ENCODE data around the gene KIAA0232.
"Not testable (repeated sequence)": the region's sequence is repeated elsewhere in the genome, so short reads cannot be mapped to it uniquely, and the experiment has no call there.

Gene KIAA0232

DNA sequence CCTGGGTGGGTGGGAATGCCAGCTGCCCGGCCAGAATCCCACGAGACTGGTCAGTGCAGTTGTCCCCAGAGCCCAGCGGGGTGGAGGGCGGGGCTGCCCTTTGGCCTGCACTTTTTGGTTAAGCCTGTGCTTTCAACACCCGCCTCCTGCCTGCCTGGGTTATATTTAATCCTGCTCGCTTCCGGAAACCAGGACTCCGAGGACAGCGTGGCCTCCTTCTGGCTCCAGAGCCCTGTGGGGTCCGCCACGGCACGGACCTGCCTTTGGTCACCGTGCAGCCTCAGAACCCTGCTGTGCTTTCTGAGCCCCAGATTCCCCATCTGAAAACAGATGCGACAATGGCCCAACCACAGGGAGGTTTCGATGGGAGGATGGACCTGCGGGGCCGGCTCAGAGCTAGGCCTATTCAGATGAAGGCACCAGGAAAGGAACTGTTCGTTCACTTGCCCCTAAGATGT lies 29.4 kb upstream of the KIAA0232 start:
- DNase-seq, result no peak
- no peak for TF ChIP-seq CTCF (IDR thresholded peaks at IDR 0.05)
- Histone ChIP-seq H3K4me3 (no peak overlapping the region), H3K4me1 (peaks cover 0 to 19% (median 10%) of the 10 kb centered on the region in 4 donors), H3K27me3 (no peaks in the 10 kb centered on the region), H3K27ac (no peak overlapping the region), H3K36me3 (no peaks in the 10 kb centered on the region), H3K9me3 (no peaks in the 10 kb centered on the region)
- intact Hi-C loops (cut with DNase I; ENCODE audit: low total_unique reads), result no loop called here

GRCh38 chr4:6753891-6754290 lies 28.6 kb upstream of the KIAA0232 start:
- peaks cover 0 to 13% (median 6%) of the 10 kb centered on the region in 4 donors for H3K4me1 ChIP-seq
- no peaks in the 10 kb centered on the region for H3K9me3 ChIP-seq
- no peak for TF ChIP-seq CTCF (IDR thresholded peaks at IDR 0.05)
- H3K27ac ChIP-seq, result no peak overlapping the region
- no peaks in the 10 kb centered on the region for H3K27me3 ChIP-seq
- DNase-seq, result no peak
- intact Hi-C loops (cut with DNase I; ENCODE audit: low total_unique reads), result no loop called here
- no peak overlapping the region for H3K4me3 ChIP-seq
- H3K36me3 ChIP-seq, result no peaks in the 10 kb centered on the region

DNA sequence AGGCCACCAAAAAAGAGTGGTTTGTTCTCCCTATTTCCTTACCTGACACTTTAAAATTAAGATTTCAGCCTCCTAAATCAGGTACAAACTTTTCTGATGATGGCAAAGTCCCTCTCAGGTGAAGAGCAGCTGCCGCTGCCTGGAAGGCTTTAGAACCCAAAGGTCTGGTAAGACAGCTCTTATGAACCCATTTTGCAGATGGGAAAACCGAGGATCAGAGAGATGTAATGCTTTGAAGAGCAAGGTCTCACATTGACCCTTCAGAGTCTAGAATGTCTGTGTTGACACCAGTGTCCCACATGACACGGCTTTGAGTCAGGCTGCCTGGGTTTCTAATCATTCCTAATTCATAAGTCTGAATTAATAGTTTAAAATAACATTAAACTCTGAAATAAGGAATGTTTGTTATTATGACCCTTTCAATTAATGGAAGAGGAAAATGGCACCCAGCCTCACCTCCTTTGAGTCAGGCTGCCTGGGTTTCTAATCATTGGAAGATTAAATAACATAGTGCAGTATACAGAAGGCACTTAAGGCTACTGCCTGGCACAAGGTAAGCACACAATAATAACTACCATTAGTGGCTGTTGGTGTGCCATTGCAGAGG lies 27.9 kb upstream of the KIAA0232 start:
- Histone ChIP-seq H3K27me3 (no peaks in the 10 kb centered on the region), H3K9me3 (no peaks in the 10 kb centered on the region), H3K4me1 (peaks cover 0 to 6% (median 0%) of the 10 kb centered on the region in 4 donors), H3K36me3 (no peaks in the 10 kb centered on the region), H3K27ac (no peak overlapping the region), H3K4me3 (no peak overlapping the region)
- DNase-seq, result no peak
- intact Hi-C loops (cut with DNase I; ENCODE audit: low total_unique reads), result no loop called here
- TF ChIP-seq CTCF (IDR thresholded peaks at IDR 0.05), result no peak

DNA sequence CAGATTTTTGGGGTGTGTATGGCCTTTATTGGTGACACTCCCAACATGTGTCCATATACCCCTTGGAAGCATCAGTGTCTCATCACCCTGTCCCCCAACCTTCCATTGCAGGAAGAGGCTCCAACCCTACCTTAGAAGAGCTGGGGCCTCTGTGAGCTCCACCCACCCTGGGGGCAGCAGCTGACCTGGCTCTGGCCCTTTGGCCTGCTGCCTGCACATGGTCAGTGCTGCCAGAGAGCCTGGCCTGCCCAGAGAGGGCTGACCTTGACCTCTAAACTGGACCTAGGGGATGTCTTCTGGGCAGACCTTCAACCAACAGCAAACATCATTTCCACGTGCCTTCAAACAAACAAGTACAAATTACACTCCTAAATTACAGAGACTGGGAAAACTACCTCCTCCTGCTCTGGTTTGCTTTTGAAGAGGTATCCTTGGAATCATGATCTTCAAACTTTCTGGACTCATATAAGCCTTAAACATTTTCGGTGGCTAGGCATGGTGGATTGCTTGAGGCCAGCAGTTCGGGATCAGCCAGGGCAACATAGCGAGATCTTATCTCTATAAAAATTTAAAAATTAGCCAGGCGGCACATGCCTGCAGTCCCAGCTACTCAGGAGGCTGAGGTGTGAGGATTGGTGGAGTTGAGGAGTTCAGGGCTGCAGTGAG lies 27.3 kb upstream of the KIAA0232 start:
- intact Hi-C loops (cut with DNase I; ENCODE audit: low total_unique reads), result no loop called here
- Histone ChIP-seq H3K4me1 (no peaks in the 10 kb centered on the region), H3K4me3 (no peak overlapping the region), H3K9me3 (no peaks in the 10 kb centered on the region), H3K27me3 (no peaks in the 10 kb centered on the region), H3K27ac (no peak overlapping the region), H3K36me3 (no peaks in the 10 kb centered on the region)
- no peak for DNase-seq
- no peak for TF ChIP-seq CTCF (IDR thresholded peaks at IDR 0.05)

GRCh38 chr4:6756345-6756744 lies 26.2 kb upstream of the KIAA0232 start:
- H3K36me3 ChIP-seq; H3K4me1 ChIP-seq; intact Hi-C loops (cut with DNase I; ENCODE audit: low total_unique reads); DNase-seq; H3K4me3 ChIP-seq; H3K27ac ChIP-seq; H3K9me3 ChIP-seq; H3K27me3 ChIP-seq: not testable (repeated sequence)

DNA sequence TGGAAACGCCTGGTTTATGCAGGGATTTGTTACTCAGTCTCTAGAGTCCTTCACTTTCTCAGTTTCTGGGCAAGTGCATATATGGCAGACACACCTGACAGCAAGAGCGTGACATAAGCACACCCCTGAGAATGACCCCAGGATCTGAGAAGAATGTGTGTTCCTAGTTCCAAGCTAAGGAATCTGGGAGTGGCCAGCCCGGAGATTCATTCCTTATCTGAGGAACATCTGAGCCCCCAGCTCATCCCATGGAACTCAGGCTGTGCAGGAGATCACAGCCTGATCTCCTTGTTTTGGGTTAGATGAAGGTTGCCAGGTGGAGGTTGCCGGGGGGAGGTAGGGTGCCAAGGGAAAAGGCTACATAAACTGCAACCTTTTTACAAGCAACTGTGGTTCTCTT lies 23.8 kb upstream of the KIAA0232 start:
- H3K27me3 ChIP-seq, result no peaks in the 10 kb centered on the region
- no peak overlapping the region for H3K4me3 ChIP-seq
- peaks cover 0 to 7% (median 0%) of the 10 kb centered on the region in 4 donors for H3K4me1 ChIP-seq
- no peaks in the 10 kb centered on the region for H3K9me3 ChIP-seq
- no peak for TF ChIP-seq CTCF (IDR thresholded peaks at IDR 0.05)
- no peaks in the 10 kb centered on the region for H3K36me3 ChIP-seq
- DNase-seq, result no peak
- H3K27ac ChIP-seq, result no peak overlapping the region
- intact Hi-C loops (cut with DNase I; ENCODE audit: low total_unique reads), result no loop called here

Measured in tibial artery (tissue), 4 donors.